SK-N-SH (cell line): ENCODE results near the gene TMEM245. TPM values are rescaled to one million over a fixed set of nuclear protein-coding genes. Genes with fewer than 3 reads are reported as not detected.

Experiments
- CTCF ChIA-PET: fragments of 300-600, 350-600 bp; formaldehyde crosslinking; extraction: SDS; loops from one replicate; lab custom pipeline; 2021; lab: Yijun Ruan, JAX
- POLR2A ChIA-PET: fragments of 350-600 bp; sonication (Branson Sonifier 250); formaldehyde crosslinking; extraction: SDS; loops from one replicate; lab custom pipeline; 2020; ENCODE audit warnings: antibody characterized with exemption, inconsistent platforms; lab: Yijun Ruan, JAX
- DNase-seq: peaks from one replicate; pipeline ENCODE4 v3.0.0; 2012
- H2AFZ ChIP-seq: fragments of 200-600 bp; sonication (generic); 2 replicates; pipeline ENCODE4 v1.8.1; 2016; ENCODE audit warnings: antibody characterized with exemption, mild to moderate bottlenecking, low read depth
- H3F3A ChIP-seq: fragments of 200-600 bp; sonication (generic); replicated peaks from 2 replicates; pipeline ENCODE3; 2016; ENCODE audit warnings: antibody characterized with exemption, mild to moderate bottlenecking; ENCODE audit not compliant: insufficient read depth
- H3K27ac ChIP-seq, 2 experiments: fragments of 200-500 bp in 1 of 2; fragments of 200-600 bp in 1 of 2; sonication (Bioruptor generic) in 1 of 2; sonication (generic), shearing (Covaris generic) in 1 of 2; 2 replicates each; pipeline versions ENCODE4 v1.5.1 to v1.6.1; 2014 to 2016; ENCODE audit warnings: low read depth in 2 of 2, inconsistent platforms in 1 of 2, low read length in 1 of 2, mild to moderate bottlenecking in 1 of 2, mixed read lengths in 1 of 2
- H3K27me3 ChIP-seq: fragments of 200-600 bp; sonication (generic), shearing (Covaris generic); 2 replicates; pipeline ENCODE4 v1.6.1; 2016; ENCODE audit warnings: mixed run types; ENCODE audit not compliant: insufficient read depth
- H3K36me3 ChIP-seq, 2 experiments: fragments of 200-500 bp in 1 of 2; fragments of 200-600 bp in 1 of 2; sonication (Bioruptor generic) in 1 of 2; sonication (generic) in 1 of 2; replicated peaks in 1 of 2; 2 replicates each; pipeline versions ENCODE3 to v1.5.1; 2014 to 2016; ENCODE audit warnings: low read length in 1 of 2, mild to moderate bottlenecking in 1 of 2; ENCODE audit not compliant: insufficient read depth in 2 of 2, control insufficient read depth in 1 of 2
- H3K4me1 ChIP-seq, 2 experiments: fragments of 200-500 bp in 1 of 2; fragments of 200-600 bp in 1 of 2; sonication (Bioruptor generic) in 1 of 2; sonication (generic), shearing (Covaris generic) in 1 of 2; 2 replicates each; pipeline versions ENCODE4 v1.5.1 to v1.6.1; 2014 to 2016; ENCODE audit warnings: low read depth in 1 of 2, low read length in 1 of 2, mixed run types in 1 of 2; ENCODE audit not compliant: insufficient read depth in 2 of 2, control insufficient read depth in 1 of 2
- H3K4me2 ChIP-seq: fragments of 200-600 bp; sonication (generic), shearing (Covaris generic); 2 replicates; pipeline ENCODE4 v1.6.1; 2017; ENCODE audit warnings: mixed run types
- H3K4me3 ChIP-seq, 2 experiments: fragments of 200-500 bp in 1 of 2; fragments of 200-600 bp in 1 of 2; sonication (Bioruptor generic) in 1 of 2; sonication (generic), shearing (Covaris generic) in 1 of 2; 2 replicates each; pipeline versions ENCODE4 v1.5.1 to v1.8.1; 2014 to 2016; ENCODE audit warnings: low read depth in 2 of 2, inconsistent platforms in 1 of 2, low read length in 1 of 2, mild to moderate bottlenecking in 1 of 2, mixed read lengths in 1 of 2, moderate library complexity in 1 of 2
- H3K79me2 ChIP-seq: fragments of 200-600 bp; sonication (generic); 2 replicates; pipeline ENCODE4 v1.8.1; 2017; ENCODE audit warnings: mild to moderate bottlenecking; ENCODE audit not compliant: insufficient read depth
- H3K9ac ChIP-seq: fragments of 200-600 bp; sonication (generic); 2 replicates; pipeline ENCODE4 v1.6.1; 2017; ENCODE audit warnings: mixed run types
- H3K9me2 ChIP-seq: fragments of 200-600 bp; sonication (generic); 2 replicates; pipeline ENCODE4 v1.6.1; 2017; ENCODE audit warnings: mixed run types
- H3K9me3 ChIP-seq: fragments of 200-600 bp; sonication (generic); 2 replicates; pipeline ENCODE4 v1.6.1; 2017; ENCODE audit warnings: mixed run types, mild to moderate bottlenecking, moderate library complexity
- H4K20me1 ChIP-seq: fragments of 200-600 bp; sonication (generic); 2 replicates; pipeline ENCODE4 v1.6.1; 2017; ENCODE audit warnings: mild to moderate bottlenecking, mixed run types; ENCODE audit not compliant: insufficient read depth
- CHD2 ChIP-seq: fragments of 150-350 bp; IDR thresholded peaks from 2 replicates; pipeline ENCODE4 v1.6.1; 2018; ENCODE audit warnings: low read length; ENCODE audit not compliant: partially characterized antibody
- CTCF ChIP-seq: fragments of 200-600 bp; sonication (generic); IDR thresholded peaks from 2 replicates; pipeline ENCODE4 v1.6.1; 2017; ENCODE audit warnings: antibody characterized with exemption, mild to moderate bottlenecking, moderate library complexity
- FOSL2 ChIP-seq: IDR thresholded peaks from 2 replicates; pipeline ENCODE4 v1.4.0; 2012; ENCODE audit warnings: low read depth, mild to moderate bottlenecking, moderate library complexity, borderline replicate concordance
- FOXM1 ChIP-seq: IDR thresholded peaks from 2 replicates; pipeline ENCODE4 v1.4.0; 2012; ENCODE audit warnings: low read depth, mild to moderate bottlenecking
- GATA2 ChIP-seq: sonication (generic); formaldehyde crosslinking; IDR thresholded peaks from 2 replicates; pipeline ENCODE4 v1.5.0; 2020; ENCODE audit warnings: mild to moderate bottlenecking, missing genetic modification reagents
- MXI1 ChIP-seq: IDR thresholded peaks from 2 replicates; pipeline ENCODE4 v1.6.1; 2012; ENCODE audit warnings: mild to moderate bottlenecking, low read depth, low read length, improper control_type of control experiment
- RCOR1 ChIP-seq: fragments of 150-350 bp; IDR thresholded peaks from 2 replicates; pipeline ENCODE4 v1.6.1; 2017; ENCODE audit warnings: antibody characterized with exemption, low read length
- SMC3 ChIP-seq: IDR thresholded peaks from 2 replicates; pipeline ENCODE4 v1.6.1; 2012; ENCODE audit warnings: low read depth, low read length, improper control_type of control experiment
- TAF1 ChIP-seq: IDR thresholded peaks from 2 replicates; pipeline ENCODE4 v1.6.1; 2012; ENCODE audit warnings: low read depth, mild to moderate bottlenecking, low read length, moderate library complexity, borderline replicate concordance
- TCF12 ChIP-seq: IDR thresholded peaks from 2 replicates; pipeline ENCODE4 v1.4.0; 2012
- YY1 ChIP-seq: IDR thresholded peaks from 2 replicates; pipeline ENCODE4 v1.4.0; 2012; ENCODE audit warnings: low read depth, mild to moderate bottlenecking
- WGBS: methylation state at CpG from one replicate; pipeline ENCODE4 v1.1.6; 2017; ENCODE audit warnings: low lambda C conversion rate; 5-methylcytosine and 5-hydroxymethylcytosine counted together
- polyA plus RNA-seq, 3 experiments: library from polyadenylated mRNA; depleted of rRNA; stranded (reverse); fragments of >200 nt; gene quantifications; 2 replicates each; pipeline ENCODE4 v1.2.3, GENCODE V29; 2012

Gene TMEM245
- polyA plus RNA-seq, 1 of the 3 experiments (the other 2 are of a cell fraction), result 17.5 TPM

- Histone ChIP-seq H3K4me2 (peak overlapping the region; percentile 29; the same call in 1 of the 2 replicates), H4K20me1 (peaks cover 40% of the 10 kb centered on the region), H3K27ac (peak overlapping the region in 1 of 2 experiments; percentile 39; a peak in 2 of 4 replicates), H3K36me3 (no peaks in the 10 kb centered on the region), H3K9me3 (no peaks in the 10 kb centered on the region), H3K4me1 (peaks cover 12 to 47% of the 10 kb centered on the region in 2 experiments), H2AFZ (no peak overlapping the region), H3K79me2 (peaks cover 96% of the 10 kb centered on the region), H3K9ac (no peak overlapping the region), H3K4me3 (no peak overlapping the region; a peak in 1 of 4 replicates), H3F3A (peaks cover 35% of the 10 kb centered on the region), H3K27me3 (no peaks in the 10 kb centered on the region), H3K9me2 (no peaks in the 10 kb centered on the region)
- POLR2A ChIA-PET, result no interaction called here
- no peak for DNase-seq
- TF ChIP-seq TAF1 (no peak), TCF12 (peak; percentile 12; the same call in 1 of the 2 replicates), CHD2 (no peak), SMC3 (no peak)
- CTCF ChIA-PET, result no interaction called here
- 63% methylated on average over 3 of the region's 3 CpGs for WGBS
Measured at GRCh38 chr9:109114670-109115069, 5.1 kb downstream of the TMEM245 start.

GRCh38 chr9:109113892-109114609 is 5.7 kb downstream of the TMEM245 start:
- Histone ChIP-seq H3K36me3 (no peaks in the 10 kb centered on the region), H3K4me3 (no peak overlapping the region; a peak in 1 of 4 replicates), H3K9ac (no peak overlapping the region), H2AFZ (no peak overlapping the region), H3K4me1 (peaks cover 12 to 53% of the 10 kb centered on the region in 2 experiments), H4K20me1 (peaks cover 39% of the 10 kb centered on the region), H3K9me3 (no peaks in the 10 kb centered on the region), H3K9me2 (no peaks in the 10 kb centered on the region), H3F3A (peaks cover 38% of the 10 kb centered on the region), H3K79me2 (peaks cover 96% of the 10 kb centered on the region), H3K27me3 (no peaks in the 10 kb centered on the region), H3K27ac (peak overlapping the region in 1 of 2 experiments; percentile 39; a peak in 2 of 4 replicates), H3K4me2 (peak overlapping the region; percentile 29; the same call in 1 of the 2 replicates)
- no peak for DNase-seq
- no peak for TF ChIP-seq YY1
- TF ChIP-seq FOSL2, result no peak
- no peak for TF ChIP-seq FOXM1
- TF ChIP-seq MXI1, result no peak
- no peak for TF ChIP-seq TAF1
- TF ChIP-seq GATA2 (CRISPR knock-in tag), result no peak
- no peak for TF ChIP-seq CHD2
- TF ChIP-seq RCOR1, result no peak
- no peak for TF ChIP-seq CTCF
- TF ChIP-seq TCF12, result no peak
- ChIA-PET CTCF (no interaction called here), POLR2A (no interaction called here)
- WGBS, result 93% methylated on average over 12 of the region's 12 CpGs
